Activated CD4-positive, alpha-beta T cell treated with anti-CD3 and anti-CD28 coated beads for 4 hours (primary cell): ENCODE data around the gene SREBF1.

Experiments
- DNase-seq, 2 donors: peaks; one replicate each; pipeline ENCODE4 v3.0.0-alpha.2; 2020

Gene SREBF1

GRCh38 chr17:17839791-17840707 lies 3.3 kb upstream of the SREBF1 start:
- DNase-seq = peak; percentile 76 to 81

GRCh38 chr17:17837966-17838962 lies 1.5 kb upstream of the SREBF1 start:
- no peak for DNase-seq

GRCh38 chr17:17837380-17837821 lies 615 bp upstream of the SREBF1 start:
- DNase-seq = no peak

GRCh38 chr17:17836250-17836817 lies 452 bp downstream of the SREBF1 start:
- DNase-seq = peak; percentile 95 to 97

- DNase-seq = peak in 1 of 2 donors; percentile 23
Measured at GRCh38 chr17:17835415-17836249, 1.2 kb downstream of the SREBF1 start.

GRCh38 chr17:17834974-17835373 lies 1.8 kb downstream of the SREBF1 start:
- DNase-seq = no peak

- DNase-seq = no peak
Measured at GRCh38 chr17:17833658-17834357, 3.0 kb downstream of the SREBF1 start.

GRCh38 chr17:17832032-17832363 lies 4.8 kb downstream of the SREBF1 start:
- no peak for DNase-seq

GRCh38 chr17:17831208-17832031 lies 5.4 kb downstream of the SREBF1 start:
- DNase-seq = no peak

- no peak for DNase-seq
Measured at GRCh38 chr17:17830740-17831207, 6.0 kb downstream of the SREBF1 start.

GRCh38 chr17:17830269-17830567 lies 6.6 kb downstream of the SREBF1 start:
- DNase-seq = no peak

GRCh38 chr17:17827826-17828621 lies 8.8 kb downstream of the SREBF1 start:
- no peak for DNase-seq

GRCh38 chr17:17826942-17827785 lies 9.6 kb downstream of the SREBF1 start:
- DNase-seq = no peak

- DNase-seq = no peak
Measured at GRCh38 chr17:17826342-17826713, 10.5 kb downstream of the SREBF1 start.

GRCh38 chr17:17824783-17825614 lies 11.8 kb downstream of the SREBF1 start:
- DNase-seq = no peak

- DNase-seq = no peak
Measured at GRCh38 chr17:17824119-17824782, 12.5 kb downstream of the SREBF1 start.

GRCh38 chr17:17823433-17824118 lies 13.2 kb downstream of the SREBF1 start:
- peak; percentile 64 to 70 for DNase-seq
